Mononuclear cell (primary cell): ENCODE measurements around the gene ZNF200. TPM values are rescaled to one million over a fixed set of nuclear protein-coding genes. Genes with fewer than 3 reads are reported as not detected.
"Not testable (repeated sequence)": the region's sequence is repeated elsewhere in the genome, so short reads cannot be mapped to it uniquely, and the experiment has no call there.

Experiments used
- H3K27me3 ChIP-seq: 2 replicates; pipeline ENCODE4 v1.6.0; 2011; ENCODE audit warnings: low read length, control low read depth; ENCODE audit not compliant: insufficient read depth
- H3K4me1 ChIP-seq: 2 replicates; pipeline ENCODE4 v1.5.1; 2011; ENCODE audit warnings: mild to moderate bottlenecking, low read length, control low read depth; ENCODE audit not compliant: insufficient read depth
- H3K4me3 ChIP-seq: 2 replicates; pipeline ENCODE4 v1.5.1; 2011; ENCODE audit warnings: mild to moderate bottlenecking, low read length, moderate library complexity
- H3K9me3 ChIP-seq: 2 replicates; pipeline ENCODE4 v1.5.1; 2011; ENCODE audit warnings: low read depth, mild to moderate bottlenecking, control low read depth, low read length
- total RNA-seq: library from RNA; depleted of rRNA; stranded (reverse); fragments of >200 nt; gene quantifications from one replicate; pipeline ENCODE4 v1.2.3, GENCODE V29; 2012

The ZNF200 gene
- total RNA-seq, 1 donor, result 4.5 TPM

DNA sequence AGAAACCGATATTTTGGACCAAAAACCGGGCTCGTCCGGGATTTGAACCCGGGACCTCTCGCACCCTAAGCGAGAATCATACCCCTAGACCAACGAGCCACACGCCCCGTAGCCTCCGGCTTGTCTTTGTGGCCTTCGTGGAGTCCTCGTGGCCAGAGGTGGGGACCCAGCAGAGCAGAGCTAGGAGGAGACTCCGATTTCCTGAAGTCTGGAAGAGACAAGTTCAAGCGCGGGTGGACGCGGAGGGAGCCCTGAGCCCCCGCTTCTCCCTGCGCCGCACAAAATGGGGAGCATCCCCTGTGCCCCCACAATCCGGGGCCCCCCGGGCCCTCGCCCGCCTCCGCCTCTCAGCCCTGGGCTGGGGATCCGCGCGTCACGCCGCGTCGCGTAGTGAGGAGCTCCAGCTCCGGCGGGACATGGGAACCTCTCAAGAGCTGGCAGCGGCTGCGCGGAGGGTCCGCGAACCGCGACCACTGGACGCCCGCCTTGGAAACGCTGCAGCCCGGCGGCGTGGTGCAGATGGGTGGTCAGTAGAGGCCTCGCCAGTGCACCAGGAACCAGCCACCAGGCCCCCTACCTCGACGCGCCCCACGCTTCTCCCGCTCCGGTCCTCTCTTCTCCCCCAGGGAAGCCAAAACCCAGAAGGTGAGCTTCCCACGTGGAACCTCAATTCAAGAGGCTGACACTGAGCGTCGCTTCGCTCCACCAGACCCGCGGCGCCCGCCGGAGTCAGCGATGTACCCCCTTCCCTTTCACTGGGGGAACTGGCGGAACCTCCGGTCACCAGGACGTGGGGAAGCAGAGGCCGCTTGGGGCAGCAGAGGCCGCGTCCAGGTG lies 52.1 kb downstream of the ZNF200 start:
- H3K4me1 ChIP-seq, result peaks cover 15% of the 10 kb centered on the region
- peaks cover 95% of the 10 kb centered on the region for H3K27me3 ChIP-seq
- no peaks in the 10 kb centered on the region for H3K9me3 ChIP-seq
- H3K4me3 ChIP-seq, result no peak overlapping the region

DNA sequence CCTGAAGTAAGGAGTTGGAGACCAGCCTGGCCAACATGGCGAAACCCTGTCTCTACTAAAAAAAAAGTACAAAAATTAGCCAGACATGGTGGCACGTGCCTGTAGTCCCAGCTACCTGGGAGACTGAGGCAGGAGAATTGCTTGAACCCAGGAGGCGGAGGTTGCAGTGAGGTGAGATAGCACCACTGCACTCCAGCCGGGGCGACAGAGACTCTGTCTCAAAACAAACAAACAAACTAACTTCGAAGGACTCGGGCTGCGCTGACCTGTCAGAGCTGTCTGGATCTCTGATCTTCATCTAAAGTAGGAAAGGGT lies 52.7 kb downstream of the ZNF200 start:
- Histone ChIP-seq H3K4me1 (peaks cover 15% of the 10 kb centered on the region), H3K27me3 (peaks cover 95% of the 10 kb centered on the region)
- H3K4me3 ChIP-seq, H3K9me3 ChIP-seq: not testable (repeated sequence)

DNA sequence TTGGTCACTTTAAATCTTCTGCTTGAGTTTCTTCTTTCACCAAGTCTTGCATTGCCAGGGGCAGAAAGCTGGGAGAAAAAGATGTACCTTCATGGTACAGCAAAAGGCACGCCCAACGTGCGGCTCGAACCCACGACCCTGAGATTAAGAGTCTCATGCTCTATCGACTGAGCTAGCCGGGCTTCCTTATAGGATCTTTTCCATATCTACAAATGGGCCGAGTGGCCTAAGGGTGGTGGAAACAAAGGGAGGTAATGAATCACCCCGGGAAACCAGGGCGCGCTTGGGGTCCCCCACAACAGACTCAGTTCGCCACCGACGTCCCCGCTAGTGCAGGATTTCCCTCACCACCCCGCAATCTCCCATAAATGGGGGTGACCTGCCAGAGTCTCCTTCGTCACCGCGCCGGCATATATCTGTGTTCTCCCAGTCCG lies 54.5 kb downstream of the ZNF200 start:
- H3K9me3 ChIP-seq, result no peaks in the 10 kb centered on the region
- peaks cover 15% of the 10 kb centered on the region for H3K4me1 ChIP-seq
- H3K27me3 ChIP-seq, result peaks cover 95% of the 10 kb centered on the region
- no peak overlapping the region for H3K4me3 ChIP-seq

DNA sequence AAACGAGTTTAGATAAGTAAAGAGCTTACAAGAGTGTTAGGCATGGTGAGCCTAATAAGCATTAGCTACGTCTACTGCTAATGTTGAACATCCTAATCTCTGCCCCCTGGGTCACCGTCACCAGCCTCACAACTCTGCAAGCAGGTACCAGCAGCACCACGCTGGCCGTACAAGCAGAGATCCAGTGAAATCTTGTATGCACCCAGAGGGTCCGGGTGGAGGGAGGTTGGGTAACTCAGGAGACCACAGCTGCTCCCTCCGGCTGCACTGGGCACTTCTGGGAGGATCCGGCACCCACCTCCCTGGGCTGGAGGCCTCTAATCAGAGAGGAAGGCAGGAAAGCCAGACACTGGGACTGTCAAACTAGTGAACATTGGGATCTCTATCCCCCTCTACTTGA lies 55.3 kb downstream of the ZNF200 start:
- H3K27me3 ChIP-seq, result peaks cover 93% of the 10 kb centered on the region
- peaks cover 15% of the 10 kb centered on the region for H3K4me1 ChIP-seq

DNA sequence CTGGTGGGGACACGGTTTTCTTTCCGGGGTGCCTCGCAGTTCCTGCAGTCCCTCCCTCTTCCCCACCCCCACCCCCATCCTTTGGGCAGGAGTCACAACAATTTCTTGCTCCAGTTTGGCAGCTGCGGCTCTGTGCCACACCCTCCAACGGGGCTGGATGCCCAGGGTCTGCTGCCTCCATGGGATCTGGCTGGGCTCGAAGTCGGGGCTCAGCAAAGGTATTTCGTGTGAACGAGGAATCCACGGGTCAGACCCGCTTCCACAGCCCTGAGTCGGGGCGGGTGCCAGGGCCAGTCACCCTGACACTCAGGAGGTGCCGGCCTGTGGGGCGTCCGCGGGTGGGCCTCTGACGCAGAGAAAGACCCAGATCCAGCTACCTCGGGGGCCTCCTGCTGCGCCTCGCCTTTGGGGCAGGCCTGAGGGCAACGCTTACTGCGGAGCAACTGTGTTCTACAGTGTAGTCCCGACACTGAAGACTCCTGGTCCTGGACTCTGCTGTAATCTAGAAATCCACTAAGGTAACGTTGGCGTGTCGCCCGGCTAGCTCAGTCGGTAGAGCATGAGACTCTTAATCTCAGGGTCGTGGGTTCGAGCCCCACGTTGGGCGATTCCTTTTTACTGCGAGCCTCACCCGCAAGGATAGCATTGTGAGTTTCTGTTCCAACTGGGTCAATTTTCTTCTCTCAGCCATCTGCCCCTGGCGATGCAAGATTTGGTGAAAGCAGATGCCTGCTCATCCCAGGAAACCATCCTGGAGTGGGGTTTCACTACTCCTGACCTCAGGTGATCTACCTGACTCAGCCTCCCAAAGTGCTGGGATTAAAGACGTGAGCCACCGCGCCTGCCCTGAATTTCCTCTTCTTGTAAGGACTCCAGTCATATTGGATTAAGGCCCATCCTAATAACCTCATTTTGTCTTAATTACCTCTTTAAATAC lies 59.5 kb downstream of the ZNF200 start:
- Histone ChIP-seq H3K9me3 (no peaks in the 10 kb centered on the region), H3K27me3 (peaks cover 93% of the 10 kb centered on the region), H3K4me3 (no peak overlapping the region), H3K4me1 (peaks cover 27% of the 10 kb centered on the region)

More for the DNA sequence above, 55.3 kb downstream of the ZNF200 start:
- Histone ChIP-seq H3K9me3 (no peaks in the 10 kb centered on the region), H3K4me3 (no peak overlapping the region)

DNA sequence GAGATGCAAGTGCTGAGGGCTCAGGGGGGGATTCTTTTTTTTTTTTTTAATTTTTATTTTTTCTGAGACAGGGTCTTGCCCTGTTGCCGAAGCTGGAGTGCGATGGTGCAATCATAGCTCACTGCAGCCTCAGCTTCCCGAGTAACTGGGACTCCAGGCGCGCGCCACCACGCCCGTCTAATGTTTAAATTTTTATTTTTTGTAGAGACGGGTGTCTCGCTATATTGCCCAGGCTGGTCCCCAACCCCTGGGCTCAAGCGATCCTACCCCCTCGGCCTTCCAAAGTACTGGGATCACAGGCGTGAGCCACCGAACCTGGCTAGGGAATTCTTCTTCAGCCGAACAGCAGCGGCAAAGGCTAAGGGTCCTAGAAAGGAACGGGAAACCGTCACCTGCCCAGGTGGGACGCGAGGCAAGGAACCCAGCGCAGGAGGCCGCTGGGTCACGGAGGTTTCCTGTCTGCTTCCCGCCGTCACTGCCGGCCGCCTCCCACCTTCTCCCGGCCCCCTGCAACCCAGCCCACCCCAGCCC lies 60.3 kb downstream of the ZNF200 start:
- Histone ChIP-seq H3K4me3 (no peak overlapping the region), H3K9me3 (no peaks in the 10 kb centered on the region), H3K4me1 (peaks cover 30% of the 10 kb centered on the region), H3K27me3 (peaks cover 91% of the 10 kb centered on the region)

DNA sequence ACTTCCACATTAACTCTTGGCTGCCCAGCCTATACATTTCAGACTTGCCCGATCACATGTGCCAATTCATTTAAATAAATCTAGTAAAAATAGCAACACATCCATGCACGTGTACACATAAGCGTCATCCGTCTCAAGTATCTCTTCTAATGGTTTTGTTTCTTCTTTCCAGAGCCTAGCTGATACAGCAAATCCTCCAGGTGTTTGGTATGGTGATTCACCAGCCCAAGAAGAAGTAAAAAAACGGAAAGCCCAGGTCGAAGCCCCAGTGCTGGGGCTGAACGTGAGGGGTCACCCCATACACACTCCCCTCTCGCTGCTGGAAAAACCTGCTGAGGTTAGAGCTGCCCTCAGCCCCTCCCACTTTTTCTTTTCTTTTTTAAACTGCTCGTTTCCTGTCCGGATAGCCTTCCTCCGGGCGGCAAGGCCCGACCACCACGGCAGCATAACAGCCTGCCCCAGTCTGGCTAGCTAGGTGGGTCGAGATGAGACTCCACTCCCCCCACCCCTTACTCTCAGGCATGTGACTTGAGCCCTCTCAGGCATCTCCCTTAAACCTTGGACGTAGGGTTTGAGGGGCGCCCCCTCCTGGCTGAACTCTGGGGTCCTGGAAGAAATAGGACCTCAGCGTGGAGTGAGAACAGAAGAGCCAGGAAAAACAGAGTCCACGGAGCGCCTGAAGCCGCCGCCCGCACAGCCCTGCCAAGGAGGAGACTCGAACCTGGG lies 60.9 kb downstream of the ZNF200 start:
- Histone ChIP-seq H3K9me3 (no peaks in the 10 kb centered on the region), H3K4me1 (peaks cover 30% of the 10 kb centered on the region), H3K4me3 (no peak overlapping the region), H3K27me3 (peaks cover 91% of the 10 kb centered on the region)

Other genes with a start within 250 kb of the ZNF200 start
- gene CLDN9, start 222.2 kb downstream of the ZNF200 start, total RNA-seq, result not detected
- gene CLDN6, start 217.0 kb downstream of the ZNF200 start, total RNA-seq, result not detected
- 8.2 TPM for gene TNFRSF12A, start 214.8 kb downstream of the ZNF200 start, total RNA-seq
- gene HCFC1R1, start 211.2 kb downstream of the ZNF200 start, total RNA-seq, result 8.2 TPM
- 8.9 TPM for gene THOC6, start 211.1 kb downstream of the ZNF200 start, total RNA-seq
- gene BICDL2, start 198.2 kb downstream of the ZNF200 start, total RNA-seq, result 0.10 TPM
- 1.7 TPM for gene MMP25, start 188.6 kb downstream of the ZNF200 start, total RNA-seq
- gene IL32, start 169.5 kb downstream of the ZNF200 start, total RNA-seq, result 115 TPM
- under 0.01 TPM for gene ZSCAN10, start 135.9 kb downstream of the ZNF200 start, total RNA-seq
- gene ZNF205, start 122.6 kb downstream of the ZNF200 start, total RNA-seq, result 0.52 TPM
- gene ZNF213, start 100.1 kb downstream of the ZNF200 start, total RNA-seq, result 1.6 TPM
- gene OR1F1, start 47.0 kb downstream of the ZNF200 start, total RNA-seq, result not detected
- gene MEFV, start 21.5 kb upstream of the ZNF200 start, total RNA-seq, result 26.7 TPM
- gene ZNF263, start 48.3 kb upstream of the ZNF200 start, total RNA-seq, result 49.7 TPM
- 3.7 TPM for gene TIGD7, start 70.3 kb upstream of the ZNF200 start, total RNA-seq
- gene ZNF75A, start 70.3 kb upstream of the ZNF200 start, total RNA-seq, result 34.8 TPM
- gene OR2C1, start 120.7 kb upstream of the ZNF200 start, total RNA-seq, result not detected
- gene ZSCAN32, start 165.8 kb upstream of the ZNF200 start, total RNA-seq, result 8.9 TPM
- gene ZNF174, start 166.1 kb upstream of the ZNF200 start, total RNA-seq, result 6.0 TPM
- gene ZNF597, start 208.3 kb upstream of the ZNF200 start, total RNA-seq, result 5.6 TPM
- 19.4 TPM for gene NAA60, start 208.5 kb upstream of the ZNF200 start, total RNA-seq